Measurements from ENCODE around the gene CTNNAL1. TPM values are rescaled to one million over a fixed set of nuclear protein-coding genes. Genes with fewer than 3 reads are reported as not detected.

The CTNNAL1 gene
- polyA plus RNA-seq, 1 donor (not counting 4 experiments of a cell fraction or from before 2014, with no cell fraction given) = 112 TPM

- Histone ChIP-seq H3K79me2 (ENCODE audit: control insufficient read depth, insufficient read depth, low read length) (peaks cover 71% of the 10 kb centered on the region), H3K27me3 (ENCODE audit: control insufficient read depth, extremely low read depth, insufficient read depth, low read length) (no peaks in the 10 kb centered on the region), H3K9ac (ENCODE audit: control insufficient read depth, extremely low read depth, insufficient read depth, low read length) (no peak overlapping the region), H3K4me1 (ENCODE audit: control insufficient read depth, extremely low read depth, insufficient read depth, low read length) (peaks cover 9% of the 10 kb centered on the region), H3K9me1 (ENCODE audit: control insufficient read depth, extremely low read depth, insufficient read depth, low read length) (no peaks in the 10 kb centered on the region), H2AFZ (ENCODE audit: control insufficient read depth, low read length) (no peak overlapping the region), H3K9me3 (ENCODE audit: control insufficient read depth, low read depth, low read length) (no peaks in the 10 kb centered on the region), H4K20me1 (ENCODE audit: control insufficient read depth, extremely low read depth, insufficient read depth, low read length) (no peaks in the 10 kb centered on the region), H3K4me2 (ENCODE audit: control insufficient read depth, extremely low read depth, insufficient read depth, low read depth, low read length) (no peak overlapping the region), H3K4me3 (ENCODE audit: control insufficient read depth in 2 of 3, extremely low read depth in 1 of 3, insufficient read depth in 2 of 3, low read depth in 1 of 3, low read length in 3 of 3) (no peak overlapping the region), H3K36me3 (ENCODE audit: control insufficient read depth in 2 of 2, extremely low read depth in 1 of 2, insufficient read depth in 2 of 2, low read length in 2 of 2) (peaks cover 2 to 19% of the 10 kb centered on the region in 2 experiments), H3K27ac (ENCODE audit: control insufficient read depth, insufficient read depth, low read length) (no peak overlapping the region)
- TF ChIP-seq EZH2 (IDR thresholded peaks at IDR 0.05; ENCODE audit: low read length) = no peak
- no peak for TF ChIP-seq CTCF (optimal IDR thresholded peaks at IDR 0.05 in 1 of 3, IDR thresholded peaks at IDR 0.05 in 1 of 3, conservative IDR thresholded peaks at IDR 0.05 in 1 of 3; ENCODE audit: extremely low read depth in 1 of 3, insufficient read depth in 2 of 3, low read length in 3 of 3)
- dilution Hi-C loops (cut with MboI; ENCODE audit: extremely low pct_ligation_motif_present, low sequenced_read_pairs) = no loop called here
- DNase-seq (ENCODE audit: low read depth, low spot score) = no peak
- FAIRE-seq = no peak
Measured at GRCh38 chr9:108996643-108997042, 16.7 kb downstream of the CTNNAL1 start.

- H2AFZ ChIP-seq (ENCODE audit: control insufficient read depth, low read length) = no peak overlapping the region
- H3K36me3 ChIP-seq (ENCODE audit: control insufficient read depth in 2 of 2, extremely low read depth in 1 of 2, insufficient read depth in 2 of 2, low read length in 2 of 2) = peaks cover 2 to 17% of the 10 kb centered on the region in 2 experiments
- H3K9ac ChIP-seq (ENCODE audit: control insufficient read depth, extremely low read depth, insufficient read depth, low read length) = no peak overlapping the region
- dilution Hi-C loops (cut with MboI; ENCODE audit: extremely low pct_ligation_motif_present, low sequenced_read_pairs) = no loop called here
- no peak for TF ChIP-seq CTCF (optimal IDR thresholded peaks at IDR 0.05 in 1 of 3, IDR thresholded peaks at IDR 0.05 in 1 of 3, conservative IDR thresholded peaks at IDR 0.05 in 1 of 3; ENCODE audit: extremely low read depth in 1 of 3, insufficient read depth in 2 of 3, low read length in 3 of 3)
- TF ChIP-seq EZH2 (IDR thresholded peaks at IDR 0.05; ENCODE audit: low read length) = no peak
- H3K4me3 ChIP-seq (ENCODE audit: control insufficient read depth in 2 of 3, extremely low read depth in 1 of 3, insufficient read depth in 2 of 3, low read depth in 1 of 3, low read length in 3 of 3) = no peak overlapping the region
- no peaks in the 10 kb centered on the region for H3K9me3 ChIP-seq (ENCODE audit: control insufficient read depth, low read depth, low read length)
- peaks cover 2% of the 10 kb centered on the region for H3K4me1 ChIP-seq (ENCODE audit: control insufficient read depth, extremely low read depth, insufficient read depth, low read length)
- no peak for DNase-seq (ENCODE audit: low read depth, low spot score)
- H3K4me2 ChIP-seq (ENCODE audit: control insufficient read depth, extremely low read depth, insufficient read depth, low read depth, low read length) = no peak overlapping the region
- H3K79me2 ChIP-seq (ENCODE audit: control insufficient read depth, insufficient read depth, low read length) = peaks cover 61% of the 10 kb centered on the region
- no peaks in the 10 kb centered on the region for H3K9me1 ChIP-seq (ENCODE audit: control insufficient read depth, extremely low read depth, insufficient read depth, low read length)
- no peak overlapping the region for H3K27ac ChIP-seq (ENCODE audit: control insufficient read depth, insufficient read depth, low read length)
- no peaks in the 10 kb centered on the region for H3K27me3 ChIP-seq (ENCODE audit: control insufficient read depth, extremely low read depth, insufficient read depth, low read length)
- no peak for FAIRE-seq
- no peaks in the 10 kb centered on the region for H4K20me1 ChIP-seq (ENCODE audit: control insufficient read depth, extremely low read depth, insufficient read depth, low read length)
Measured at GRCh38 chr9:108994695-108995094, 18.6 kb downstream of the CTNNAL1 start.
